Effector memory CD4-positive, alpha-beta T cell (primary cell): Measurements from ENCODE around the gene DTD2.

ENCODE experiments used
- DNase-seq, 3 donors: peaks; one replicate each; pipeline ENCODE4 v3.0.0-alpha.2; 2020
- H3K27ac ChIP-seq: 2 replicates; pipeline ENCODE4 v1.7.0; 2013; ENCODE audit warnings: mild to moderate bottlenecking, low read length, moderate library complexity; ENCODE audit not compliant: insufficient read depth, poor library complexity, severe bottlenecking
- H3K27me3 ChIP-seq: replicated peaks from 2 replicates; pipeline ENCODE4 v1.7.0; 2013; ENCODE audit warnings: mild to moderate bottlenecking, low read length; ENCODE audit not compliant: insufficient read depth, control insufficient read depth, poor library complexity, severe bottlenecking
- H3K36me3 ChIP-seq: 2 replicates; pipeline ENCODE4 v1.7.0; 2013; ENCODE audit warnings: mild to moderate bottlenecking, low read length, moderate library complexity; ENCODE audit not compliant: control insufficient read depth, insufficient read depth
- H3K4me1 ChIP-seq: 2 replicates; pipeline ENCODE4 v1.7.0; 2013; ENCODE audit warnings: low read length, mild to moderate bottlenecking; ENCODE audit not compliant: control insufficient read depth, insufficient read depth, poor library complexity, severe bottlenecking
- H3K4me3 ChIP-seq: 2 replicates; pipeline ENCODE4 v1.7.0; 2013; ENCODE audit warnings: low read length, low read depth, mild to moderate bottlenecking; ENCODE audit not compliant: insufficient read depth, poor library complexity, severe bottlenecking
- H3K9me3 ChIP-seq: 2 replicates; pipeline ENCODE4 v1.7.0; 2013; ENCODE audit warnings: mild to moderate bottlenecking, low read length, moderate library complexity; ENCODE audit not compliant: control insufficient read depth

DTD2 gene

GRCh38 chr14:31425905-31426304 is 31.4 kb downstream of the DTD2 start:
- Histone ChIP-seq H3K27ac (no peak overlapping the region), H3K36me3 (no peaks in the 10 kb centered on the region), H3K4me1 (no peaks in the 10 kb centered on the region), H3K9me3 (no peaks in the 10 kb centered on the region), H3K4me3 (no peak overlapping the region), H3K27me3 (no peaks in the 10 kb centered on the region)
- DNase-seq: no peak

GRCh38 chr14:31421200-31421599 is 36.1 kb downstream of the DTD2 start:
- no peak overlapping the region for H3K4me3 ChIP-seq
- no peaks in the 10 kb centered on the region for H3K36me3 ChIP-seq
- no peak overlapping the region for H3K27ac ChIP-seq
- H3K9me3 ChIP-seq: no peaks in the 10 kb centered on the region
- no peak for DNase-seq
- H3K4me1 ChIP-seq: no peaks in the 10 kb centered on the region
- no peaks in the 10 kb centered on the region for H3K27me3 ChIP-seq

- H3K27ac ChIP-seq: peak within 1 kb of the TSS; percentile 62
- H3K9me3 ChIP-seq: no peaks in the 10 kb centered on the region
- DNase-seq: peak; percentile 79 to 85 (median 83)
- peak within 1 kb of the TSS; percentile 84 for H3K4me3 ChIP-seq
- H3K36me3 ChIP-seq: no peaks in the 10 kb centered on the region
- no peaks in the 10 kb centered on the region for H3K27me3 ChIP-seq
- H3K4me1 ChIP-seq: no peaks in the 10 kb centered on the region
Measured at GRCh38 chr14:31420319-31421111, 36.8 kb downstream of the DTD2 start, which contains the start of gene HEATR5A. TSS of gene HEATR5A (minus strand) at chr14:31420550. CDS start at chr14:31402975, 17,575 bp downstream.

- peak in 1 of 3 donors; percentile 11 for DNase-seq
- Histone ChIP-seq H3K4me3 (peak overlapping the region; percentile 84), H3K4me1 (no peaks in the 10 kb centered on the region), H3K9me3 (no peaks in the 10 kb centered on the region), H3K36me3 (no peaks in the 10 kb centered on the region), H3K27me3 (no peaks in the 10 kb centered on the region), H3K27ac (peak overlapping the region; percentile 62)
Measured at GRCh38 chr14:31419967-31420318, 37.4 kb downstream of the DTD2 start.

- Histone ChIP-seq H3K9me3 (no peaks in the 10 kb centered on the region), H3K4me3 (peak overlapping the region; percentile 84), H3K36me3 (no peaks in the 10 kb centered on the region), H3K4me1 (no peaks in the 10 kb centered on the region), H3K27me3 (no peaks in the 10 kb centered on the region), H3K27ac (peak overlapping the region; percentile 62)
- no peak for DNase-seq
Measured at GRCh38 chr14:31419179-31419966, 37.9 kb downstream of the DTD2 start.

- H3K36me3 ChIP-seq: no peaks in the 10 kb centered on the region
- no peaks in the 10 kb centered on the region for H3K27me3 ChIP-seq
- no peak overlapping the region for H3K4me3 ChIP-seq
- H3K27ac ChIP-seq: no peak overlapping the region
- no peak for DNase-seq
- H3K9me3 ChIP-seq: no peaks in the 10 kb centered on the region
- H3K4me1 ChIP-seq: no peaks in the 10 kb centered on the region
Measured at GRCh38 chr14:31418440-31418839, 38.9 kb downstream of the DTD2 start.

GRCh38 chr14:31414190-31414833 is 43.0 kb downstream of the DTD2 start:
- H3K4me1 ChIP-seq: no peaks in the 10 kb centered on the region
- H3K9me3 ChIP-seq: no peaks in the 10 kb centered on the region
- no peaks in the 10 kb centered on the region for H3K36me3 ChIP-seq
- H3K4me3 ChIP-seq: no peak overlapping the region
- no peak overlapping the region for H3K27ac ChIP-seq
- no peaks in the 10 kb centered on the region for H3K27me3 ChIP-seq
- no peak for DNase-seq

- no peaks in the 10 kb centered on the region for H3K36me3 ChIP-seq
- no peaks in the 10 kb centered on the region for H3K9me3 ChIP-seq
- H3K4me3 ChIP-seq: no peak overlapping the region
- no peak overlapping the region for H3K27ac ChIP-seq
- H3K27me3 ChIP-seq: no peaks in the 10 kb centered on the region
- H3K4me1 ChIP-seq: no peaks in the 10 kb centered on the region
- DNase-seq: no peak
Measured at GRCh38 chr14:31411218-31411727, 46.0 kb downstream of the DTD2 start.

GRCh38 chr14:31410048-31410650 is 47.2 kb downstream of the DTD2 start:
- Histone ChIP-seq H3K4me3 (no peak overlapping the region), H3K27ac (no peak overlapping the region), H3K9me3 (no peaks in the 10 kb centered on the region), H3K36me3 (no peaks in the 10 kb centered on the region), H3K4me1 (no peaks in the 10 kb centered on the region), H3K27me3 (no peaks in the 10 kb centered on the region)
- DNase-seq: no peak
